22Rv1 (cell line): ENCODE results near the gene SH2D4B.

ENCODE experiments used
- ZFX ChIP-seq: fragments of 450-650 bp; IDR thresholded peaks from 2 replicates; pipeline ENCODE4 v1.6.1; 2017; ENCODE audit warnings: antibody characterized with exemption, borderline replicate concordance
- TF ChIP-seq, protein P1 (sequence below): fragments of 450-650 bp; IDR thresholded peaks from 2 replicates; pipeline ENCODE4 v1.5.1; 2017; ENCODE audit warnings: mild to moderate bottlenecking

DNA sequence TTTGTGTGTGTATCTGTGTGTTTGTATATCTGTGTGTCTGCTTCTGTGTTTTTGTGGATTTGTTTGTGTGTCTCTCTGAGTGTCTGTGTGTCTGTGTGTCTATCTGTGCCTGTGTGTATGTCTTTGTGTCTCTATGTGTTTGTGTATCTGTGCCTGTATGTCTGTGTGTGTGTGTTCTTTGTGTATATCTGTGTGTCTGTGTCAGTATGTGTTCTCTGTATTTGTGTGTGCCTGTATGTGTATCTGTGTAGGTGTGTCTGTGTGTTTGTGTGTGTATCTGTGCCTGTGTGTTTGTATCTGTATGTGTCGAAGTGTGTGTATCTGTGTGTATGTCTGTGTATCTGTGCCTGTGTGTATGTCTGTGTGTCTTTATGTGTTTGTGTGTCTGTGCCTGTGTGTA is 118.2 kb downstream of the SH2D4B start:
- TF ChIP-seq, protein P1, sequence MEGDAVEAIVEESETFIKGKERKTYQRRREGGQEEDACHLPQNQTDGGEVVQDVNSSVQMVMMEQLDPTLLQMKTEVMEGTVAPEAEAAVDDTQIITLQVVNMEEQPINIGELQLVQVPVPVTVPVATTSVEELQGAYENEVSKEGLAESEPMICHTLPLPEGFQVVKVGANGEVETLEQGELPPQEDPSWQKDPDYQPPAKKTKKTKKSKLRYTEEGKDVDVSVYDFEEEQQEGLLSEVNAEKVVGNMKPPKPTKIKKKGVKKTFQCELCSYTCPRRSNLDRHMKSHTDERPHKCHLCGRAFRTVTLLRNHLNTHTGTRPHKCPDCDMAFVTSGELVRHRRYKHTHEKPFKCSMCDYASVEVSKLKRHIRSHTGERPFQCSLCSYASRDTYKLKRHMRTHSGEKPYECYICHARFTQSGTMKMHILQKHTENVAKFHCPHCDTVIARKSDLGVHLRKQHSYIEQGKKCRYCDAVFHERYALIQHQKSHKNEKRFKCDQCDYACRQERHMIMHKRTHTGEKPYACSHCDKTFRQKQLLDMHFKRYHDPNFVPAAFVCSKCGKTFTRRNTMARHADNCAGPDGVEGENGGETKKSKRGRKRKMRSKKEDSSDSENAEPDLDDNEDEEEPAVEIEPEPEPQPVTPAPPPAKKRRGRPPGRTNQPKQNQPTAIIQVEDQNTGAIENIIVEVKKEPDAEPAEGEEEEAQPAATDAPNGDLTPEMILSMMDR = no peak
- no peak for TF ChIP-seq ZFX
